DMS114 treated with DMSO at 0.1 percent for 48 hours (cell line): ENCODE measurements around the gene LRP11.
"Not testable (repeated sequence)": the region's sequence is repeated elsewhere in the genome, so short reads cannot be mapped to it uniquely, and the experiment has no call there.

ENCODE experiments used
- DNase-seq: peaks from one replicate; lab custom pipeline; 2025; ENCODE audit not compliant: unreplicated experiment; lab: John Stamatoyannopoulos, UW

The LRP11 gene

GRCh38 chr6:149871182-149871581 lies 7.0 kb upstream of the LRP11 start:
- DNase-seq, result no peak

DNA sequence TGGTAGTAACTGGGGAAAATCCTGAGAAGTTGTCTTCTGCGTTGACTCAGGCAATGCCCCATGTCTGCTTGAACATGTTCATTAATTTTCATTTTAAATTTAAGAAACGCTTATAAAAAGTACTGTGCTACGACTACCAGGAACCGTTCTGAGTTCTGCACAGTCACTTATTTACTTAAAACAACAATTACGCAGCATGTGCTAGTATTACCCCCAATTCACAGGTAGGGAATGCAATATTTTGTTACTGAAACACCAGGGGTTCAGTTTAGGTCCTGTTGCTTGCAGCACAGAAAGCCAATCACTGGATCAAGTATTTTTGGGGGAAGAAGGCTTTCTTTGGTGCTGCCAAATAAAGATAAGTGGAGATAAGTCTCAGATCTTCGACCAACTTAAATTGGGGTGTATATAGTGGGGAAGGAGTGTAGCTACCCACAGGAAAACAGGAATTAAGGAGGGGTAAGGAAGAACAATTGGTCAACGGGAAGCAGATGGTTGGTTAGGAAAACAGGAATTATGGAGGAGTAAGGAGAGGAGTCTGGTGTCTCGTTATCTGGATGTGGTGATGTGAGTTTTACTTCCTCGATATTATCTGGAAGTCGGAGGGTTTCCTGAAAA lies 5.2 kb upstream of the LRP11 start:
- DNase-seq, result no peak

DNA sequence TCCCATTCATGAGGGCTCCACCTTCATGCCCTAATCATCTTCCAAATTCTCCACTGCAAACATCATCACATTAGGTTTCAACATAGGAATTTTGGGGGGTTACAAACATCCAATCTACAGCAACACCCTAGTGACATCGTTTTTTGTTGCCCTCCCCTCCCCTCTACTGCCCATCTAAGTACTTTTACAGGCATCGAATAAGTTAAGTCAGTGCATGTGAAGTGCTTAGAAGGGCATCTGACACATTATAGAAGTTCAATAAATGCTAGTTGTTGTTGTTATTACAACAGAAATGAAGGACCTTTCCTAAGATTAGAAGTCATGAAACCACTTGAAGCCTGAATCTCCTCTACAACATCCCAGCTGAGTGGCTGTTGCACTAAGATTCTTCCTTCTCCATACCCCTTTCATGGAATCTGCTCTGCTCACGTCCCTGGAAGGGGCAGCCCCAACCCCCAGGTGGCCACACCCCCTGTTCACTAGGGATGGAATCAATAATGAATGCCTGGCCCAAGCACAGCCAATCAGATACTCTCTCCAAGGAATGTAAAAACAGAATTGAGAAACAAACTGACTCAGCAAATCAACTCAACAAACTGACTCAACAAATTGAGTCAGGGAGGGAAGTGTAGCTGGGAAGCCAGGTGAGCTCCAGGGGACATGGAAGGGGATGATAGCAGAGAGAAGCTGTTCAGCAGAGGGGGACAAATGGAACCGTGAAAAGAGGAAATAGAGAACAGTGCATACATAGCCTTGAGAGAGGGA lies 3.9 kb upstream of the LRP11 start:
- no peak for DNase-seq

GRCh38 chr6:149864578-149865535 lies 698 bp upstream of the LRP11 start:
- peak; percentile 34 for DNase-seq

DNA sequence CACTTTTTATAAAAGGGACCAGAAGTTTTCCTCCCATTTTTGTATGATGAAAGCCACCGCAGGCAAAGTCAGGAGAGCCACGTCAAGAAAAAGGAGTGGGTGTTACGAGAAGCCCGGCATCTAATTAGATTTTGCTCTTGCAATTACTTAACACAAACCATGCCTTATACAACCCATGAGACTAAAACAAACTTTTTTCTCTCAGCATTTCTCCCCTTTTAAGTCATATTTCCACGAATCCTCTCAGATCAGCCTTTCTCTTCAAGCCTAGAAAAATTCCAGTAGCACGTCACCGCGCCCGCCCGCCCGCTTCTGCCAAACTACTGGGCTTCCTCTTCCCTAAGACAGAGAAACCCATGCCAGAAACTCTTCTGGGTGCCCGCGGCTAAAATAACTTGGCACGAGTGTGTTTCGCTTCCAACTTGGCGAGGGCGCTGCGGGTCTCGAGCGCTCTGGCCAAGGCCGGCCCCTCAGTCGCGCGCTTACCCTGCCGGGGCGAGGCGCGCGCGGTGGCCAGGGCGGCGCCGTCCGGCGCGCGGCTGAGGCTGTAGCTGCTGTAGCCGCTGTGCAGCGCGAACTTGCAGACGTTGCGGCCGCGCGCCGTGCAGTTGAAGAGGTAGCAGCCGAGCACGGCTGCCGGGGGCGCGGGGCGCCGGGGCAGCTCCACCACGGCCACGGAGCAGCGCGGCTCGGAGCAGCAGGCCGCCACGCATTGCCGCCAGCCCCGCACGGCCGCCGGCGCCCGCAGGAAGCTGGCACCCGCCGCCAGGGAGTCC lies 1.0 kb downstream of the LRP11 start:
- DNase-seq, result no peak

- DNase-seq, result not testable (repeated sequence)
Measured at GRCh38 chr6:149862424-149862738, 1.8 kb downstream of the LRP11 start.

DNA sequence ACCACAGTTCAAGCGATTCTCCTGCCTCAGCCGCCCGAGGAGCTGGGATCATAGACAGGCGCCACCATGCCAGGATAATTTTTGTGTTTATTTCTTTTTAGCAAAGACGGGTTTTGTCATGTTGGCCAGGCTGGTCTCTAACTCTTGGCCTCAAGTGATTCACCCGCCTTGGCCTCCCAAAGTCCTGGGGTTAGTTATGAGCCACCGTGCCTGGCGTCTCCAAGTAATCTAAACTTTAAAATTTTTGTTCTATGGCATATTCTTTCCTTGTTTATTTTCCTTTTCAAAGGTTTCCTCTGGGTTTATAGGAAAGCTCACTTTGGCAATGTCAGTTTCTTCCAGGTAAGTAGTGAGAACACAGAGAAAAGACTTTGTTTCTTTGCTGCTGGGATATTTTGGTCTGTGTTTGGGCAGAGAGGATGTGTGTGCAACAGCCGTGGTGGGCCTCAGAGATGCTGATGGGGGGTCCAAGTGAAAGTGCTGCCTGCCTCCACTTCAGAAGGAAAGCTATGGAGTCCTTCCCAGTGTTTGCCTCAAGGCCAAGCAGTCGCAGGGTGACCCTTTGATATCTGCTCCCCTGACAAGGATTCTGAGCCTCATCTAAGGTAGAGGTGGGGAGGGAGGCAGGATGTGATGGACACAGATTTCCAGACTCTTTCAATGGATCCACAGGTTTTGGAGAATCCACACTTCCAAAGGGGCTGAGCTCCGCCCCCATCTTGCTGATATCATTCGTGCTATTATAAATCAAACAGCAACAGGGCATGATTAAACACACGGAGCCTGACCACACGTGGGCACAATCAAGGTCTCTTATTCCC lies 2.3 kb downstream of the LRP11 start:
- no peak for DNase-seq

DNA sequence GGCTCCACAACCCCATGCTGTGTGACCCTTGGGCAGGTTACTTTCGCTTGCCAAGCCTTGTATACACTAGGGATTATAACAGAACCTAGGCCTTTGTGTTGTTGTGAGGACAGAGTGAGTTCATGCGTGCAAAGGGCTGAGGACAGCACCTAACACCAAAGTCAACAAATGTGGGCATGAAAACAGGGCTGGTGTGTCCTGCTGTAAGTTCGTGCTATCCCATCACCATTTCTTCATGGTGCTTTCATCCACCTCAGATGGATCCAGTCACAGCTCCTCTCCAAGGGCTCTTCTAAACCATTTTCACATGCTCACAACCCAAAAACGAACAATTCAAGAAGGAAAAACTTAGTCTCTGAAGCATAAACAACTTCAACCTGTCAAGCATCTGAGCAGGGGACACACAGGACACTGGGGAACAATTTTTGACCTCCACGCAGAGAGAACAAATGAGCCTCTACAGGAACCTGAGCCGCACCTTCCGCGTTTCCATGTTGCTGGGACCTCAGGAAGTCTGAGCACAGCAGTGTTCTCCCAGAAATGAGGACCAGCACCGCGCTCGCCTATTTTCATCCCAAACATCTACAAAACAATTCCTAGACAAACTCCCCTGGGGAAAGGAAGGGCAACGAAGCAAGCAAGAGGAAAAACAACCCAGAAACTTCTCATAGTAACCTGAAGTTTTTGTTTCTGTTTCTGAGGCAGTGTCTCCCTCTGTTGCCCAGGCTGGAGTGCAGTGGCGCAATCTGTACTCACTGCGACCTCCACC lies 3.1 kb downstream of the LRP11 start:
- no peak for DNase-seq

DNA sequence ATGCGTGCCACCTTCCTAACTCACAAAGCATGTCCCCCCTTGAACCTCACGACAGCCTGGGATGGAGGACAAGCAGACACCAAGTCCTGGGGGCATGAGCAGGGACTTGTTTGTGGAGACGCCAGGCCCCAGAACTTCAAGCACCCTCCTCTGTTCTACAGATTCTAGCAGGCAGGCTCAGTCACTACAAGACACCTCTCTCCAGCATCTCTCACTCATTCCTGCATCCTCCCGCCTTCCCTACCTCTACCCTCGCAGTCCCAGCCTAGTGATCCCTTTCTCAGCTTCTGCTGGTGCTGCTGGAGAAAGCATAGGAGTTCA lies 3.7 kb downstream of the LRP11 start:
- DNase-seq, result no peak

GRCh38 chr6:149859938-149860337 lies 4.2 kb downstream of the LRP11 start:
- no peak for DNase-seq

DNA sequence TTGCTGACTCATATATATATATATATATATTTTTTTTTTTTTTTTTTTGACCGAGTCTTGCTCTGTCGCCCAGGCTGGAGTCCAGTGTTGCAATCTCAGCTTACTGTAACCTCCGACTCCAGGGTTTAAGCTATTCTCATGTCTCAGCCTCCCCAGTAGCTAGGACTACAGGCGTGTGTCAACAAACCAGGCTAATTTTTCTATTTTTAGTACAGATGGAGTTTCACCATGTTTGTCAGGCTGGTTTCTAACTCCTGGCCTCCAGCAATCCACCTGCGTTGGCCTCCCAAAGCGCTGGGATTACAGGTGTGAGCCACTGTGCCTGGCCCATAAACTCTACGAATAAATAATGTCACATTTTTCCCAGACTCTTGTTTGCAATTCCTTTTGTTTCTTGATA lies 4.8 kb downstream of the LRP11 start:
- no peak for DNase-seq

DNA sequence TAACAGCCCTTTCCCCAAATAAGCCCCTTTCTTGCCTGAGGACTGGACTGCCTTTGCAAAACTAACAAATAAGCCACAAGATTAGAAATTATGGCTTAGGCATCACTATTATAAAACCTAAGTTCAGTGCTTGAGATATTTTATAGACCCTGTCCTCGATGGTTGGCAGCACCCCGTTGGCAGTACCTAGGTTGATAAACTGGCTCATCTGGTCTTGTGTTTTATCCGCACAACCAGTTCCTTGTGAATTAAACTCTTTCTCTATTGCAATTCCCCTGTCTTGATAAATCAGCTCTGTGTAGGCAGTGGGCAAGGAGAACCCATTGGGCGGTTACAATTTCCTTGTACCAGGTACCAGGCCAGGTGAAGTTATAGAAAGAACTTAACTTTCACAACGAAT lies 6.6 kb downstream of the LRP11 start:
- no peak for DNase-seq

DNA sequence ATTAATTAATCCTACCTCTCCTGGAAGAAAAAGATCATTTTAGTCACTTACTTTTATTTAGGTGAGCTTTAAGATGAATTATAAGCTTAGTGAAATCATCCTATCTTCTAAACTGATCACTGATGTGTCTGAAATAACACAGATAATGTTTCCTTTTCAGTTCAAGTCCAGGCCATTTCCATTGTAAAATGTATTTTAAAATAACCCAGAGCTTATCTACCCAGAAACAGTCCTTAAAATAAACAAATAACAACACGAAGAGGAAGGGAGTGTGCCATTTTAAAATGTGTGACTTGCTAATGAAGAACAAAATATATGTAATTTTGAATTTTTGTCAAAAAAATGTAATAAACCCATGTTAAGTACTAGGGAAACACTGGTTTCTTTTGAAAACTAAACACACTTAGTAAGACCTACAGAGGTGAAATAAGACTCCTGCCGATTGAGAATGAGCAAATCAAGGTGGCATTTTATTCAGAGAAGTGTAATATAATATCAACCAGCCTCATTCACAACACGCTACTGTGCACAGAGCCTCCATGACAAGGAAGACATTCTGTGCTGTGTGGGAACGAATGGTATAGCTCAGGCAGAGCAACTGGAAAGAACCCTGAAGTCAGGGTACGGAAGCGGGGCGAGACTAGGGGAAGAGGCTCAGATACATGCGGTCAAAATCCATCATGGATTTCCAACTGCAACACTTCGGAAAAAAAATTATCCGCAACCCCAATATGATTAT lies 7.7 kb downstream of the LRP11 start:
- DNase-seq, result no peak

DNA sequence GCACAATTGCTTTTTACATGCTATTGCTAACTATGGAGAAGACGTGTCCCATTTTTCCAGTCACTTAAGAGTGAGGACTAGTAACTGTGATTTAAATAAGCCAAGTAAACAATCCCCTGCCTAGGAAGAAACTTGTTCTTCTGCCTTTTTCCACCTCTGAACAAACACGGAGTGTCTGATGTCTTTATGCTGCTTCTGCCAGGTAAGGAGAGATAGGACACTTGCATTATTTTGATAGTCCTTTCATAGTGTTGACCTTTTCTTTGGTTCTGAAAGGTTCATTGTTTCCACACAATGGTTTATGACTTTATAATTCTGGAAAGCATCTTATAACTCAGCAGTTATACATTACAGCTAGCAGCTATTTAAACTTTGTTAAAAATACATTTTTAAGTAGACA lies 8.4 kb downstream of the LRP11 start:
- DNase-seq, result no peak

- DNase-seq, result no peak
Measured at GRCh38 chr6:149855040-149855654, 9.0 kb downstream of the LRP11 start.

- no peak for DNase-seq
Measured at GRCh38 chr6:149854532-149854931, 9.6 kb downstream of the LRP11 start.

GRCh38 chr6:149854017-149854416 lies 10.1 kb downstream of the LRP11 start:
- DNase-seq, result not testable (repeated sequence)

GRCh38 chr6:149852881-149853280 lies 11.3 kb downstream of the LRP11 start:
- DNase-seq, result no peak

DNA sequence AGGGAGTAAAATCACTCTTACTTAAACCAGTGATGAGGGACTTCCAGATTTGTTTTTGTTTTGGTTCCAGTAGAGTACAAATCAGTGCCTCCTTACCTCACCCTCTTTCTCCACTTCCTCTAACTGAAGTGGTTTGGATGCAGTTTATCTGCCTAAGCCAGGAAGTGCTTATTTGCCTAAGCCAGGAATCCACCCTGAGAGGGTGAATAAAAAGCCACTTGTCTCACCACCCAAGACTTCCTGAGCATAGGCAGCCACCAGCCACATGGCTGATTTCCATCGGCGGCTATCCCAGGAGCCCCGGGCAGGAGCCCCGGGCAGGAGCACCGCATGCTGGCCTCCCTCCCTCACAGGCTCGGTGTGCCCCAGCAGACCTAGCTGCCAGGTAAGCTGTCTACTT lies 12.0 kb downstream of the LRP11 start:
- DNase-seq, result no peak
